Activated CD8-positive, alpha-beta T cell treated with anti-CD3 and anti-CD28 coated beads for 36 hours (primary cell): ENCODE data around the gene DLL1. TPM values are rescaled to one million over a fixed set of nuclear protein-coding genes. Genes with fewer than 3 reads are reported as not detected.

Experiments
- ATAC-seq: fragments of 200-7000 bp; cut with Tn5 transposase; one replicate; pipeline ENCODE4 v1.10.0; 2021; ENCODE audit warnings: mild to moderate bottlenecking, moderate library complexity
- CTCF ChIA-PET: fragments of 350-600 bp; sonication (Branson Sonifier 250); formaldehyde crosslinking; loops from one replicate; lab custom pipeline; 2021; ENCODE audit warnings: antibody characterized with exemption; lab: Charles Lee
- POLR2A ChIA-PET: fragments of 350-600 bp; sonication (Branson Sonifier 250); formaldehyde crosslinking; loops from one replicate; lab custom pipeline; 2021; ENCODE audit warnings: antibody characterized with exemption; lab: Charles Lee
- DNase-seq: peaks from one replicate; pipeline ENCODE4 v3.0.0-alpha.2; 2020
- H3K27ac Mint-ChIP-seq: one replicate; pipeline ENCODE4 v1.8.0; 2021; ENCODE audit warnings: mild to moderate bottlenecking, mixed read lengths
- H3K27me3 Mint-ChIP-seq: one replicate; pipeline ENCODE4 v1.8.0; 2021; ENCODE audit warnings: mixed read lengths
- H3K36me3 Mint-ChIP-seq: one replicate; pipeline ENCODE4 v1.8.0; 2021; ENCODE audit warnings: low read depth, mixed read lengths
- H3K4me1 Mint-ChIP-seq: one replicate; pipeline ENCODE4 v1.8.0; 2021; ENCODE audit warnings: low read depth, mixed read lengths
- H3K4me3 Mint-ChIP-seq: one replicate; pipeline ENCODE4 v1.8.0; 2021; ENCODE audit warnings: mild to moderate bottlenecking, moderate library complexity, mixed read lengths
- H3K9me3 Mint-ChIP-seq: one replicate; pipeline ENCODE4 v1.8.0; 2021; ENCODE audit warnings: mixed read lengths
- intact Hi-C: fragments of 100-400 bp; cut with micrococcal nuclease; formaldehyde crosslinking; loops from one replicate; pipeline ENCODE4 v1.10.0; 2022
- total RNA-seq, 2 experiments: library from RNA; stranded (reverse); gene quantifications; one replicate each; pipeline ENCODE4 v1.2.3, GENCODE V29; 2021
- TF ChIP-seq, protein P1 (sequence below): fragments of 200-600 bp; IDR thresholded peaks from one replicate; pipeline ENCODE4 v1.8.0; 2022; ENCODE audit warnings: antibody characterized with exemption, mild to moderate bottlenecking

DLL1 gene
- total RNA-seq, 2 experiments from 2014 or later: 1.9 to 2.4 TPM

GRCh38 chr6:170305805-170306323 is 15.0 kb upstream of the DLL1 start:
- CTCF ChIA-PET: interaction anchor here (1.3 kb wide), 1 partner anchor 355 kb away, joined by 4 read pairs; no protein-coding TSS in a partner anchor
- no peaks in the 10 kb centered on the region for H3K27me3 Mint-ChIP-seq
- peaks cover 10% of the 10 kb centered on the region for H3K36me3 Mint-ChIP-seq
- TF ChIP-seq, protein P1, sequence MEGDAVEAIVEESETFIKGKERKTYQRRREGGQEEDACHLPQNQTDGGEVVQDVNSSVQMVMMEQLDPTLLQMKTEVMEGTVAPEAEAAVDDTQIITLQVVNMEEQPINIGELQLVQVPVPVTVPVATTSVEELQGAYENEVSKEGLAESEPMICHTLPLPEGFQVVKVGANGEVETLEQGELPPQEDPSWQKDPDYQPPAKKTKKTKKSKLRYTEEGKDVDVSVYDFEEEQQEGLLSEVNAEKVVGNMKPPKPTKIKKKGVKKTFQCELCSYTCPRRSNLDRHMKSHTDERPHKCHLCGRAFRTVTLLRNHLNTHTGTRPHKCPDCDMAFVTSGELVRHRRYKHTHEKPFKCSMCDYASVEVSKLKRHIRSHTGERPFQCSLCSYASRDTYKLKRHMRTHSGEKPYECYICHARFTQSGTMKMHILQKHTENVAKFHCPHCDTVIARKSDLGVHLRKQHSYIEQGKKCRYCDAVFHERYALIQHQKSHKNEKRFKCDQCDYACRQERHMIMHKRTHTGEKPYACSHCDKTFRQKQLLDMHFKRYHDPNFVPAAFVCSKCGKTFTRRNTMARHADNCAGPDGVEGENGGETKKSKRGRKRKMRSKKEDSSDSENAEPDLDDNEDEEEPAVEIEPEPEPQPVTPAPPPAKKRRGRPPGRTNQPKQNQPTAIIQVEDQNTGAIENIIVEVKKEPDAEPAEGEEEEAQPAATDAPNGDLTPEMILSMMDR: no peak
- peak overlapping the region; percentile 92 for H3K4me3 Mint-ChIP-seq
- no peak overlapping the region for H3K27ac Mint-ChIP-seq
- ATAC-seq (no peak), DNase-seq (no peak)
- H3K4me1 Mint-ChIP-seq: peaks cover 34% of the 10 kb centered on the region
- intact Hi-C loops: no loop called here
- peaks cover 4% of the 10 kb centered on the region for H3K9me3 Mint-ChIP-seq
- POLR2A ChIA-PET: interaction anchor here (1.0 to 1.7 kb wide), 3 partner anchors 9 to 13 kb away, joined by 3 to 5 read pairs (median 4); no protein-coding TSS in a partner anchor

- H3K9me3 Mint-ChIP-seq: peaks cover 5% of the 10 kb centered on the region
- ATAC-seq: no peak
- H3K27ac Mint-ChIP-seq: no peak overlapping the region
- ChIA-PET CTCF (no interaction called here), POLR2A (no interaction called here)
- TF ChIP-seq, protein P1: no peak
- H3K4me3 Mint-ChIP-seq: no peak overlapping the region
- peaks cover 19% of the 10 kb centered on the region for H3K27me3 Mint-ChIP-seq
- intact Hi-C loops: no loop called here
- H3K4me1 Mint-ChIP-seq: peaks cover 8% of the 10 kb centered on the region
- DNase-seq: no peak
- peaks cover 4% of the 10 kb centered on the region for H3K36me3 Mint-ChIP-seq
Measured at GRCh38 chr6:170301184-170301583, 10.3 kb upstream of the DLL1 start.

- ChIA-PET POLR2A (no interaction called here), CTCF (no interaction called here)
- TF ChIP-seq, protein P1: no peak
- H3K36me3 Mint-ChIP-seq: peaks cover 4% of the 10 kb centered on the region
- intact Hi-C loops: no loop called here
- no peak overlapping the region for H3K4me3 Mint-ChIP-seq
- peaks cover 16% of the 10 kb centered on the region for H3K4me1 Mint-ChIP-seq
- peaks cover 37% of the 10 kb centered on the region for H3K27me3 Mint-ChIP-seq
- ATAC-seq (peak; percentile 62), DNase-seq (peak; percentile 45)
- no peak overlapping the region for H3K27ac Mint-ChIP-seq
- peaks cover 5% of the 10 kb centered on the region for H3K9me3 Mint-ChIP-seq
Measured at GRCh38 chr6:170298688-170299087, 7.8 kb upstream of the DLL1 start.

GRCh38 chr6:170297576-170298330 is 6.9 kb upstream of the DLL1 start:
- H3K4me3 Mint-ChIP-seq: no peak overlapping the region
- CTCF ChIA-PET: interaction anchor here (1.0 kb wide), 1 partner anchor 20 kb away, joined by 3 read pairs; no protein-coding TSS in a partner anchor
- no peak overlapping the region for H3K27ac Mint-ChIP-seq
- H3K4me1 Mint-ChIP-seq: peaks cover 25% of the 10 kb centered on the region
- H3K27me3 Mint-ChIP-seq: peaks cover 46% of the 10 kb centered on the region
- DNase-seq (no peak), ATAC-seq (no peak)
- TF ChIP-seq, protein P1: no peak
- POLR2A ChIA-PET: interaction anchor here (1.0 kb wide), 2 partner anchors 18 to 147 kb away, joined by 3 to 5 read pairs; no protein-coding TSS in a partner anchor
- H3K9me3 Mint-ChIP-seq: peaks cover 5% of the 10 kb centered on the region
- H3K36me3 Mint-ChIP-seq: peaks cover 4% of the 10 kb centered on the region
- intact Hi-C loops: no loop called here
